GM12878 (cell line): Measurements from ENCODE around the gene GALNTL6. TPM values are rescaled to one million over a fixed set of nuclear protein-coding genes. Genes with fewer than 3 reads are reported as not detected.

ENCODE experiments used
- ATAC-seq: fragments of 200-7000 bp; cut with Tn5 transposase; 3 replicates; pipeline ENCODE4 v1.9.1; 2020; ENCODE audit warnings: mild to moderate bottlenecking, moderate library complexity
- BruUV-seq: library from RNA; stranded (reverse); fragments of 400-500 nt; replicated peaks from 2 replicates; lab custom pipeline; 2021; lab: Mats Ljungman, UMichigan
- CTCF ChIA-PET: fragments of 300-600 bp; sonication (Branson Sonifier 250); formaldehyde crosslinking; extraction: SDS; loops from one replicate; lab custom pipeline; 2021; ENCODE audit warnings: inconsistent platforms; lab: Yijun Ruan, JAX
- POLR2A ChIA-PET: fragments of 350-600 bp; formaldehyde crosslinking; extraction: SDS; loops from one replicate; lab custom pipeline; 2021; ENCODE audit warnings: inconsistent platforms; lab: Charles Lee
- RAD21 ChIA-PET: fragments of 300-600 bp; sonication (Branson Sonifier 250); formaldehyde crosslinking; loops from one replicate; lab custom pipeline; 2023; ENCODE audit warnings: antibody characterized with exemption; ENCODE audit not compliant: unreplicated experiment; lab: Charles Lee
- SMC1A ChIA-PET: fragments of 300-600 bp; sonication (Branson Sonifier 250); formaldehyde crosslinking; loops from one replicate; lab custom pipeline; 2023; ENCODE audit not compliant: unreplicated experiment, uncharacterized antibody; lab: Charles Lee
- DNase-seq: peaks from one replicate; pipeline ENCODE4 v3.0.0-alpha.2; 2011; ENCODE audit warnings: low read depth, low spot score
- FAIRE-seq: peaks from 3 replicates; lab custom pipeline; 2011; peaks lifted over from hg19 to GRCh38; lab: Jason Lieb, UNC
- H2AFZ ChIP-seq: 2 replicates; pipeline ENCODE4 v1.6.0; 2011; ENCODE audit warnings: low read depth, low read length, control low read depth; ENCODE audit not compliant: control insufficient read depth
- H3K27ac ChIP-seq: 2 replicates; pipeline ENCODE4 v1.5.1; 2011; ENCODE audit warnings: control low read depth; ENCODE audit not compliant: control insufficient read depth, insufficient read depth
- H3K27me3 ChIP-seq, 2 experiments: replicated peaks in 1 of 2; 2 replicates each; pipeline versions ENCODE4 v1.6.0 to v1.6.1; 2011; ENCODE audit warnings: low read length in 1 of 2; ENCODE audit not compliant: control insufficient read depth in 2 of 2, insufficient read depth in 2 of 2
- H3K36me3 ChIP-seq, 2 experiments: 2 replicates each; pipeline ENCODE4 v1.5.1; 2011; ENCODE audit warnings: low read length in 1 of 2; ENCODE audit not compliant: control insufficient read depth in 2 of 2, insufficient read depth in 2 of 2
- H3K4me1 ChIP-seq: 2 replicates; pipeline ENCODE4 v1.6.1; 2011; ENCODE audit warnings: mild to moderate bottlenecking, low read length, moderate library complexity, mixed read lengths; ENCODE audit not compliant: control insufficient read depth, insufficient read depth
- H3K4me2 ChIP-seq: 2 replicates; pipeline ENCODE4 v1.6.0; 2011; ENCODE audit warnings: control low read depth; ENCODE audit not compliant: control insufficient read depth, insufficient read depth
- H3K4me3 ChIP-seq: fragments of 200-600 bp; sonication (generic); 2 replicates; pipeline ENCODE4 v1.5.1; 2016
- H3K79me2 ChIP-seq: 2 replicates; pipeline ENCODE4 v1.6.0; 2011; ENCODE audit warnings: low read length; ENCODE audit not compliant: control insufficient read depth, insufficient read depth
- H3K9ac ChIP-seq: 2 replicates; pipeline ENCODE4 v1.8.0; 2011; ENCODE audit warnings: low read length, control low read depth, mixed read lengths; ENCODE audit not compliant: control insufficient read depth, insufficient read depth
- H3K9me3 ChIP-seq: replicated peaks from 3 replicates; pipeline ENCODE4 v1.5.1; 2011; ENCODE audit warnings: mild to moderate bottlenecking, low read length; ENCODE audit not compliant: control insufficient read depth, insufficient read depth
- H4K20me1 ChIP-seq: 2 replicates; pipeline ENCODE4 v1.6.0; 2011; ENCODE audit not compliant: control insufficient read depth, insufficient read depth
- DPF2 ChIP-seq: fragments of 450-650 bp; IDR thresholded peaks from 2 replicates; pipeline ENCODE4 v1.6.1; 2017; ENCODE audit warnings: mild to moderate bottlenecking
- EGR1 ChIP-seq, 2 experiments: IDR thresholded peaks; 1 replicate in 1 of 2; 2 replicates in 1 of 2; pipeline ENCODE4 v1.6.1; 2011 to 2012; ENCODE audit warnings: low read depth in 2 of 2, low read length in 2 of 2, borderline replicate concordance in 1 of 2, mild to moderate bottlenecking in 1 of 2, moderate library complexity in 1 of 2
- FOS ChIP-seq: IDR thresholded peaks from 3 replicates; pipeline ENCODE4 v1.6.1; 2011; ENCODE audit warnings: borderline replicate concordance; ENCODE audit not compliant: insufficient read length; ENCODE audit errors: extremely low read depth
- GABPA ChIP-seq: IDR thresholded peaks from 2 replicates; pipeline ENCODE4 v1.6.1; 2014; ENCODE audit warnings: antibody characterized with exemption, low read depth, mild to moderate bottlenecking, inconsistent platforms
- IKZF2 ChIP-seq, 2 experiments: fragments of 450-650 bp; IDR thresholded peaks; 2 replicates each; pipeline ENCODE4 v1.6.1; 2017; ENCODE audit warnings: mild to moderate bottlenecking in 2 of 2, moderate library complexity in 2 of 2
- MEF2B ChIP-seq: fragments of 450-650 bp; IDR thresholded peaks from 2 replicates; pipeline ENCODE4 v1.6.1; 2018; ENCODE audit warnings: mild to moderate bottlenecking, moderate library complexity; ENCODE audit not compliant: partially characterized antibody, poor library complexity, severe bottlenecking
- MYC ChIP-seq: IDR thresholded peaks from 2 replicates; pipeline ENCODE4 v1.6.1; 2011; ENCODE audit warnings: mild to moderate bottlenecking, low read length, moderate library complexity, inconsistent platforms; ENCODE audit not compliant: insufficient read depth, insufficient replicate concordance, insufficient read length, severe bottlenecking
- NFYB ChIP-seq: IDR thresholded peaks from 2 replicates; pipeline ENCODE4 v1.6.1; 2011; ENCODE audit warnings: low read depth, mild to moderate bottlenecking, low read length, improper control_type of control experiment, moderate library complexity; ENCODE audit not compliant: insufficient read depth
- NR2C2 ChIP-seq: IDR thresholded peaks from 2 replicates; pipeline ENCODE4 v1.6.1; 2011; ENCODE audit warnings: borderline replicate concordance, low read depth; ENCODE audit not compliant: control insufficient read depth, insufficient read length
- RB1 ChIP-seq: fragments of 450-650 bp; formaldehyde crosslinking; IDR thresholded peaks from 2 replicates; pipeline ENCODE4 v1.6.1; 2017; ENCODE audit warnings: mild to moderate bottlenecking, borderline replicate concordance
- RCOR1 ChIP-seq: conservative IDR thresholded peaks from 2 replicates; pipeline ENCODE4 v1.6.1; 2012; ENCODE audit warnings: low read depth, low read length, improper control_type of control experiment
- RELA ChIP-seq: fragments of 450-650 bp; IDR thresholded peaks from 2 replicates; pipeline ENCODE4 v1.8.0; 2014; ENCODE audit warnings: borderline replicate concordance; ENCODE audit not compliant: partially characterized antibody
- STAT1 ChIP-seq: fragments of 450-650 bp; conservative IDR thresholded peaks from 2 replicates; pipeline ENCODE4 v1.6.1; 2014; ENCODE audit warnings: antibody characterized with exemption, mild to moderate bottlenecking
- TCF3 ChIP-seq: IDR thresholded peaks from 2 replicates; pipeline ENCODE4 v1.6.1; 2012; ENCODE audit warnings: low read depth, mild to moderate bottlenecking, low read length, borderline replicate concordance; ENCODE audit not compliant: insufficient read depth
- TCF7 ChIP-seq: IDR thresholded peaks from 2 replicates; pipeline ENCODE4 v1.6.1; 2014; ENCODE audit warnings: antibody characterized with exemption, borderline replicate concordance
- ZNF384 ChIP-seq: IDR thresholded peaks from 2 replicates; pipeline ENCODE4 v1.6.1; 2012; ENCODE audit warnings: low read depth, mild to moderate bottlenecking, low read length, improper control_type of control experiment, borderline replicate concordance
- ZNF622 ChIP-seq: fragments of 450-650 bp; IDR thresholded peaks from 2 replicates; pipeline ENCODE4 v1.6.1; 2017; ENCODE audit warnings: mild to moderate bottlenecking, inconsistent platforms
- in situ Hi-C: fragments of 300-500 bp; cut with MboI; formaldehyde crosslinking; loops from 9 replicates; pipeline ENCODE4 v1.14.3; 2018; ENCODE audit warnings: mixed read lengths
- intact Hi-C: fragments of 100-400 bp; cut with micrococcal nuclease; formaldehyde crosslinking; loops from one replicate; pipeline ENCODE4 v1.14.2; 2022; ENCODE audit not compliant: unreplicated experiment
- polyA plus RNA-seq, 11 experiments: library from polyadenylated mRNA; depleted of rRNA in 4 of 11; unstranded in 6 of 11; stranded (reverse) in 5 of 11; fragments of >200 nt; fragmentation: Nextera tagmentation in 4 of 11; fragmentation: Illumina TruSeq in 1 of 11; extraction: Ambion mirVana in 4 of 11; extraction: Trizol in 1 of 11; gene quantifications; 1 replicate in 1 of 11; 2 replicates in 10 of 11; pipeline versions ENCODE4 v1.2.1 to v1.2.3, GENCODE V29; 2011 to 2016; ENCODE audit warnings: inconsistent platforms in 2 of 11, missing spikeins in 2 of 11, low read depth in 1 of 11
- total RNA-seq, 4 experiments: library from RNA; depleted of rRNA in 3 of 4; stranded (reverse); fragments of >200 nt in 3 of 4; fragmentation: Illumina TruSeq in 1 of 4; extraction: Trizol in 1 of 4; gene quantifications; 2 replicates each; pipeline versions ENCODE4 v1.2.1 to v1.2.3, GENCODE V29; 2013 to 2021
- TF ChIP-seq, protein P1 (sequence below): IDR thresholded peaks from 2 replicates; pipeline ENCODE4 v1.6.1; 2011; ENCODE audit warnings: borderline replicate concordance, low read depth, mild to moderate bottlenecking, moderate library complexity, low read length; ENCODE audit not compliant: insufficient read depth, poor library complexity, severe bottlenecking
- TF ChIP-seq, protein P2 (sequence below): IDR thresholded peaks from 2 replicates; pipeline ENCODE4 v1.6.1; 2011; ENCODE audit warnings: low read depth, low read length, improper control_type of control experiment, borderline replicate concordance

Gene GALNTL6
- total and polyA plus RNA-seq, 10 of the 15 experiments (the other 5 are each of a cell fraction or from before 2014, with no cell fraction given), result 0.01 to 0.29 TPM; not detected in 8

DNA sequence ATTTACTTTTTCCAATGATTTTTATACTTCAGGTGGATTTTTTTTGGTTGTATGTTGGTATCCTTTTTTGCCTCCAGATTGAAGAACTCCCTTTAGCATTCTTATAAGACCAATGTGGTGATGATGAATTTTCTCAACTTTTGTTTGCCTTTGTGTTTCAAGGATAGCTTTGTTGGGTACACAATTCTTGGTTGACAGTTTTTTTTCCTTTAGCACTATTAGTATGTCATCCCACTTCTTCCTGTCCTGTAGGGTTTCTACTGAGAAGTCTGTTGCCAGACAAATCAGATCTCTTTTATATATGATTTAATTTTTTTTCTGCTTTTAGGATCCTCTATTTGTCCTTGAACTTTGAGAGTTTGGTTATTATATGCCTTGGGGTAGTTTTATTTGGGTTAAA lies 892.4 kb downstream of the GALNTL6 start:
- Histone ChIP-seq H3K9me3 (no peaks in the 10 kb centered on the region; the same call in 2 of the 3 replicates), H3K4me2 (no peak overlapping the region)
- intact Hi-C loops, result no loop called here
- TF ChIP-seq MEF2B, result no peak
- TF ChIP-seq MYC, result no peak
- TF ChIP-seq EGR1 (IDR thresholded peaks at IDR 0.05; ENCODE audit: borderline replicate concordance in 1 of 2, low read depth in 2 of 2, low read length in 2 of 2), result no peak
- TF ChIP-seq, protein P1, sequence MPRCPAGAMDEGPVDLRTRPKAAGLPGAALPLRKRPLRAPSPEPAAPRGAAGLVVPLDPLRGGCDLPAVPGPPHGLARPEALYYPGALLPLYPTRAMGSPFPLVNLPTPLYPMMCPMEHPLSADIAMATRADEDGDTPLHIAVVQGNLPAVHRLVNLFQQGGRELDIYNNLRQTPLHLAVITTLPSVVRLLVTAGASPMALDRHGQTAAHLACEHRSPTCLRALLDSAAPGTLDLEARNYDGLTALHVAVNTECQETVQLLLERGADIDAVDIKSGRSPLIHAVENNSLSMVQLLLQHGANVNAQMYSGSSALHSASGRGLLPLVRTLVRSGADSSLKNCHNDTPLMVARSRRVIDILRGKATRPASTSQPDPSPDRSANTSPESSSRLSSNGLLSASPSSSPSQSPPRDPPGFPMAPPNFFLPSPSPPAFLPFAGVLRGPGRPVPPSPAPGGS, result no peak
- no peak for TF ChIP-seq NFYB
- no peak for TF ChIP-seq RELA
- TF ChIP-seq GABPA, result no peak
- no peak for TF ChIP-seq TCF7
- no peak for TF ChIP-seq FOS
- TF ChIP-seq ZNF622, result no peak
- TF ChIP-seq TCF3, result no peak
- no peak for TF ChIP-seq DPF2
- TF ChIP-seq, protein P2, sequence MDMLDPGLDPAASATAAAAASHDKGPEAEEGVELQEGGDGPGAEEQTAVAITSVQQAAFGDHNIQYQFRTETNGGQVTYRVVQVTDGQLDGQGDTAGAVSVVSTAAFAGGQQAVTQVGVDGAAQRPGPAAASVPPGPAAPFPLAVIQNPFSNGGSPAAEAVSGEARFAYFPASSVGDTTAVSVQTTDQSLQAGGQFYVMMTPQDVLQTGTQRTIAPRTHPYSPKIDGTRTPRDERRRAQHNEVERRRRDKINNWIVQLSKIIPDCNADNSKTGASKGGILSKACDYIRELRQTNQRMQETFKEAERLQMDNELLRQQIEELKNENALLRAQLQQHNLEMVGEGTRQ, result no peak
- no peak for TF ChIP-seq RCOR1
- no peak for TF ChIP-seq IKZF2 (IDR thresholded peaks at IDR 0.05)
- TF ChIP-seq STAT1, result no peak
- TF ChIP-seq ZNF384, result no peak
- no peak for TF ChIP-seq NR2C2
- no peak for TF ChIP-seq RB1
- TF ChIP-seq, all 136 proteins: peak for 0
- no peaks in the 10 kb centered on the region for H3K4me1 ChIP-seq
- H3K27me3 ChIP-seq, result no peaks in the 10 kb centered on the region
- no peak overlapping the region for H2AFZ ChIP-seq
- ChIA-PET CTCF (no interaction called here), POLR2A (no interaction called here), SMC1A (no interaction called here), RAD21 (no interaction called here)
- no peaks in the 10 kb centered on the region for H3K79me2 ChIP-seq
- DNase-seq, result no peak
- in situ Hi-C loops, result no loop called here
- no peak overlapping the region for H3K27ac ChIP-seq
- no peak overlapping the region for H3K4me3 ChIP-seq
- no TSS peak for BruUV-seq
- ATAC-seq, result no peak
- H4K20me1 ChIP-seq, result no peaks in the 10 kb centered on the region
- no peak for FAIRE-seq
- no peaks in the 10 kb centered on the region for H3K36me3 ChIP-seq
- H3K9ac ChIP-seq, result no peak overlapping the region
